Hepatocyte (in vitro differentiated cells): ENCODE data around the gene GNG10. TPM values are rescaled to one million over a fixed set of nuclear protein-coding genes. Genes with fewer than 3 reads are reported as not detected.

Source experiments
- DNase-seq: peaks from one replicate; pipeline ENCODE4 v3.0.0-alpha.2; 2016; ENCODE audit warnings: low spot score
- H2AFZ ChIP-seq: fragments of 200-600 bp; sonication (generic); 2 replicates; pipeline ENCODE4 v1.6.0; 2016; ENCODE audit warnings: antibody characterized with exemption, mild to moderate bottlenecking
- H3K27ac ChIP-seq: fragments of 200-600 bp; sonication (generic); 2 replicates; pipeline ENCODE4 v1.5.1; 2016; ENCODE audit warnings: mild to moderate bottlenecking
- H3K27me3 ChIP-seq: fragments of 200-600 bp; sonication (generic); 2 replicates; pipeline ENCODE4 v1.6.1; 2016
- H3K36me3 ChIP-seq: fragments of 200-600 bp; sonication (generic); replicated peaks from 2 replicates; pipeline ENCODE4 v1.5.1; 2016; ENCODE audit warnings: low read depth; ENCODE audit not compliant: insufficient read depth
- H3K4me1 ChIP-seq: fragments of 200-600 bp; sonication (generic); 2 replicates; pipeline ENCODE4 v1.5.1; 2016; ENCODE audit warnings: mild to moderate bottlenecking, moderate library complexity; ENCODE audit not compliant: insufficient read depth
- H3K4me2 ChIP-seq: fragments of 200-600 bp; sonication (generic); 2 replicates; pipeline ENCODE4 v1.6.0; 2016
- H3K4me3 ChIP-seq: fragments of 200-600 bp; sonication (generic); 2 replicates; pipeline ENCODE4 v1.5.1; 2016; ENCODE audit warnings: mild to moderate bottlenecking
- H3K79me2 ChIP-seq: fragments of 200-600 bp; sonication (generic); 2 replicates; pipeline ENCODE4 v1.6.0; 2017; ENCODE audit warnings: mild to moderate bottlenecking
- H3K9me2 ChIP-seq: fragments of 200-600 bp; sonication (generic); replicated peaks from 2 replicates; pipeline ENCODE4 v1.6.0; 2017; ENCODE audit warnings: mild to moderate bottlenecking; ENCODE audit not compliant: insufficient read depth
- H3K9me3 ChIP-seq: fragments of 200-600 bp; sonication (generic); 2 replicates; pipeline ENCODE4 v1.5.1; 2016; ENCODE audit warnings: low read depth, mild to moderate bottlenecking
- H4K20me1 ChIP-seq: fragments of 200-600 bp; sonication (generic); 2 replicates; pipeline ENCODE4 v1.6.0; 2016; ENCODE audit warnings: mild to moderate bottlenecking; ENCODE audit not compliant: insufficient read depth, poor library complexity, severe bottlenecking
- CTCF ChIP-seq: fragments of 200-600 bp; sonication (generic); IDR thresholded peaks from 2 replicates; pipeline ENCODE4 v1.5.1; 2016; ENCODE audit warnings: antibody characterized with exemption, mild to moderate bottlenecking; ENCODE audit not compliant: poor library complexity
- EZH2 ChIP-seq: fragments of 200-600 bp; sonication (generic); IDR thresholded peaks from 2 replicates; pipeline ENCODE4 v1.6.1; 2016; ENCODE audit warnings: antibody characterized with exemption, mild to moderate bottlenecking, borderline replicate concordance
- EZH2phosphoT487 ChIP-seq: fragments of 200-600 bp; sonication (generic); IDR thresholded peaks from one replicate; pipeline ENCODE4 v1.6.1; 2018; ENCODE audit warnings: antibody characterized with exemption, mild to moderate bottlenecking, low read depth, moderate library complexity; ENCODE audit not compliant: unreplicated experiment, severe bottlenecking
- WGBS: methylation state at CpG from one replicate; pipeline ENCODE4 v1.1.6; 2016; ENCODE audit warnings: low lambda C conversion rate; ENCODE audit errors: missing lambda C conversion rate; 5-methylcytosine and 5-hydroxymethylcytosine counted together
- polyA plus RNA-seq: library from polyadenylated mRNA; unstranded; fragments of >200 nt; fragmentation: Nextera tagmentation; extraction: Ambion mirVana; gene quantifications from 2 replicates; pipeline ENCODE4 v1.2.1, GENCODE V29; 2016
- total RNA-seq: library from RNA; depleted of rRNA; stranded (reverse); fragments of >200 nt; gene quantifications from 2 replicates; pipeline ENCODE4 v1.2.3, GENCODE V29; 2014

GNG10 gene
- total and polyA plus RNA-seq, 2 experiments from 2014 or later: 51.6 to 101 TPM

- H3K27ac ChIP-seq: no peak overlapping the region
- H3K79me2 ChIP-seq: no peaks in the 10 kb centered on the region
- no peak for DNase-seq
- no peaks in the 10 kb centered on the region for H3K9me3 ChIP-seq
- TF ChIP-seq CTCF (no peak), EZH2 (no peak), EZH2phosphoT487 (no peak)
- H4K20me1 ChIP-seq: no peaks in the 10 kb centered on the region
- H3K36me3 ChIP-seq: no peaks in the 10 kb centered on the region
- no peak overlapping the region for H3K4me2 ChIP-seq
- no peak overlapping the region for H3K4me3 ChIP-seq
- WGBS: 92% methylated on average over 3 of the region's 3 CpGs
- no peaks in the 10 kb centered on the region for H3K9me2 ChIP-seq
- no peak overlapping the region for H2AFZ ChIP-seq
- no peaks in the 10 kb centered on the region for H3K27me3 ChIP-seq
- no peaks in the 10 kb centered on the region for H3K4me1 ChIP-seq
These were observed 50.1 kb downstream of the GNG10 start for GRCh38 chr9:111711548-111711947.

GRCh38 chr9:111712369-111712768 is 51.0 kb downstream of the GNG10 start:
- no peak overlapping the region for H2AFZ ChIP-seq
- H3K9me2 ChIP-seq: no peaks in the 10 kb centered on the region
- H3K4me1 ChIP-seq: no peaks in the 10 kb centered on the region
- no peak overlapping the region for H3K4me3 ChIP-seq
- H3K79me2 ChIP-seq: no peaks in the 10 kb centered on the region
- H3K27ac ChIP-seq: no peak overlapping the region
- DNase-seq: no peak
- no peaks in the 10 kb centered on the region for H3K36me3 ChIP-seq
- no peaks in the 10 kb centered on the region for H3K9me3 ChIP-seq
- no peak for TF ChIP-seq CTCF
- no peak for TF ChIP-seq EZH2phosphoT487
- no peak for TF ChIP-seq EZH2
- no peak overlapping the region for H3K4me2 ChIP-seq
- H3K27me3 ChIP-seq: no peaks in the 10 kb centered on the region
- no peaks in the 10 kb centered on the region for H4K20me1 ChIP-seq
- 89% methylated on average over 3 of the region's 3 CpGs for WGBS

- Histone ChIP-seq H3K9me3 (no peaks in the 10 kb centered on the region), H3K4me2 (no peak overlapping the region)
- TF ChIP-seq EZH2 (no peak), EZH2phosphoT487 (no peak), CTCF (no peak)
These were observed 54.1 kb downstream of the GNG10 start for GRCh38 chr9:111715471-111715870.

GRCh38 chr9:111719541-111719940 is 58.1 kb downstream of the GNG10 start:
- DNase-seq: no peak
- H3K36me3 ChIP-seq: no peaks in the 10 kb centered on the region
- H3K9me2 ChIP-seq: no peaks in the 10 kb centered on the region
- H2AFZ ChIP-seq: no peak overlapping the region
- no peak overlapping the region for H3K4me3 ChIP-seq
- H3K79me2 ChIP-seq: no peaks in the 10 kb centered on the region
- TF ChIP-seq EZH2 (no peak), CTCF (no peak), EZH2phosphoT487 (no peak)
- 96% methylated on average over 2 of the region's 2 CpGs for WGBS
- H4K20me1 ChIP-seq: no peaks in the 10 kb centered on the region
- H3K9me3 ChIP-seq: no peaks in the 10 kb centered on the region
- no peak overlapping the region for H3K27ac ChIP-seq
- H3K27me3 ChIP-seq: no peaks in the 10 kb centered on the region
- no peaks in the 10 kb centered on the region for H3K4me1 ChIP-seq
- no peak overlapping the region for H3K4me2 ChIP-seq

More at GRCh38 chr9:111715471-111715870, 54.1 kb downstream of the GNG10 start:
- no peaks in the 10 kb centered on the region for H4K20me1 ChIP-seq
- no peak overlapping the region for H3K27ac ChIP-seq
- no peak for DNase-seq
- H3K36me3 ChIP-seq: no peaks in the 10 kb centered on the region
- no peak overlapping the region for H2AFZ ChIP-seq
- no peaks in the 10 kb centered on the region for H3K79me2 ChIP-seq
- H3K9me2 ChIP-seq: no peaks in the 10 kb centered on the region
- no peaks in the 10 kb centered on the region for H3K4me1 ChIP-seq
- H3K4me3 ChIP-seq: no peak overlapping the region
- no peaks in the 10 kb centered on the region for H3K27me3 ChIP-seq
